ENCODE measurements around the gene SIRT2. TPM values are rescaled to one million over a fixed set of nuclear protein-coding genes. Genes with fewer than 3 reads are reported as not detected.

The SIRT2 gene
- total RNA-seq, 2 experiments from 2014 or later = 25.5 to 32.1 TPM

- Histone ChIP-seq H3K4me3 (ENCODE audit: low read depth, low read length, poor library complexity, severe bottlenecking) (peak within 1 kb of the TSS; percentile 96), H3K27ac (ENCODE audit: low read depth, low read length, poor library complexity, severe bottlenecking) (peak within 1 kb of the TSS; percentile 71), H3K9me2 (ENCODE audit: insufficient read depth, low read length) (no peaks in the 10 kb centered on the region), H3K4me2 (ENCODE audit: low read length) (peak within 1 kb of the TSS; percentile 91), H3K4me1 (ENCODE audit: insufficient read depth, low read length, poor library complexity, severe bottlenecking) (peaks cover 31% of the 10 kb centered on the region), H3K36me3 (ENCODE audit: insufficient read depth, low read length) (peaks cover 58% of the 10 kb centered on the region), H3K9me3 (ENCODE audit: low read length) (peaks cover 10% of the 10 kb centered on the region; the same call in 1 of the 2 replicates), H4K20me1 (ENCODE audit: insufficient read depth, low read length) (no peaks in the 10 kb centered on the region), H3K79me2 (ENCODE audit: insufficient read depth, low read depth, low read length) (peaks cover 45% of the 10 kb centered on the region), H2AFZ (ENCODE audit: low read length) (peak within 1 kb of the TSS; percentile 63)
- no peak for TF ChIP-seq CTCF (conservative IDR thresholded peaks at IDR 0.05; ENCODE audit: low read length)
- no peak for TF ChIP-seq EZH2phosphoT487 (IDR thresholded peaks at IDR 0.05; ENCODE audit: borderline replicate concordance, low read depth, low read length)
- BruUV-seq (replicated peaks) = TSS peak; percentile 82
- CTCF ChIA-PET (ENCODE audit: unreplicated experiment) = interaction anchor here (0.5 to 1.9 kb wide), 6 partner anchors 31 to 503 kb away, joined by 3 to 6 read pairs (median 3); partner anchors contain the start of genes EIF3K, NFKBIB and SIRT2
- peak; percentile 100 for DNase-seq (ENCODE audit: low spot score)
- POLR2A ChIA-PET = interaction anchor here (0.5 to 1.4 kb wide), 5 partner anchors 28 to 1425 kb away, joined by 3 to 5 read pairs (median 3); no protein-coding TSS in a partner anchor
- intact Hi-C loops (cut with micrococcal nuclease; ENCODE audit: unreplicated experiment) = loop anchor here (1.0 to 5.0 kb wide), 6 partner anchors 80 to 529 kb away; partner anchors contain the start of gene FAM98C
Observed at GRCh38 chr19:38930776-38931520, 31.5 kb upstream of the SIRT2 start, which contains the start of gene MRPS12. Gene MRPS12, plus strand, starts transcription at chr19:38930944. Its CDS starts 351 bp downstream, at chr19:38931295.

- H3K4me1 ChIP-seq (ENCODE audit: insufficient read depth, low read length, poor library complexity, severe bottlenecking) = peaks cover 31% of the 10 kb centered on the region
- peaks cover 10% of the 10 kb centered on the region; the same call in 1 of the 2 replicates for H3K9me3 ChIP-seq (ENCODE audit: low read length)
- H3K36me3 ChIP-seq (ENCODE audit: insufficient read depth, low read length) = peaks cover 58% of the 10 kb centered on the region
- H2AFZ ChIP-seq (ENCODE audit: low read length) = peak within 1 kb of the TSS; percentile 63
- H3K4me3 ChIP-seq (ENCODE audit: low read depth, low read length, poor library complexity, severe bottlenecking) = peak within 1 kb of the TSS; percentile 96
- peak; percentile 95 for DNase-seq (ENCODE audit: low spot score)
- POLR2A ChIA-PET = interaction anchor here (0.5 to 1.4 kb wide), 8 partner anchors 21 to 1425 kb away, joined by 3 to 5 read pairs (median 3); no protein-coding TSS in a partner anchor
- TF ChIP-seq CTCF (conservative IDR thresholded peaks at IDR 0.05; ENCODE audit: low read length) (peak; percentile 99), EZH2phosphoT487 (IDR thresholded peaks at IDR 0.05; ENCODE audit: borderline replicate concordance, low read depth, low read length) (no peak)
- peak within 1 kb of the TSS; percentile 91 for H3K4me2 ChIP-seq (ENCODE audit: low read length)
- H3K79me2 ChIP-seq (ENCODE audit: insufficient read depth, low read depth, low read length) = peaks cover 45% of the 10 kb centered on the region
- peak within 1 kb of the TSS; percentile 71 for H3K27ac ChIP-seq (ENCODE audit: low read depth, low read length, poor library complexity, severe bottlenecking)
- no peaks in the 10 kb centered on the region for H3K9me2 ChIP-seq (ENCODE audit: insufficient read depth, low read length)
- no peaks in the 10 kb centered on the region for H4K20me1 ChIP-seq (ENCODE audit: insufficient read depth, low read length)
- CTCF ChIA-PET (ENCODE audit: unreplicated experiment) = interaction anchor here (0.5 to 1.9 kb wide), 5 partner anchors 30 to 504 kb away, joined by 3 to 6 read pairs (median 3); partner anchors contain the start of genes EIF3K, NFKBIB and SIRT2
- BruUV-seq (replicated peaks) = no TSS peak
- intact Hi-C loops (cut with micrococcal nuclease; ENCODE audit: unreplicated experiment) = loop anchor here (1.0 to 5.0 kb wide), 6 partner anchors 79 to 528 kb away; partner anchors contain the start of gene FAM98C
Observed at GRCh38 chr19:38929929-38930775, 30.7 kb upstream of the SIRT2 start, which contains the start of gene SARS2. Gene SARS2, minus strand, starts transcription at chr19:38930763. Its CDS starts 27 bp downstream, at chr19:38930736.
